ENCODE data around the gene ARF5. TPM values are rescaled to one million over a fixed set of nuclear protein-coding genes. Genes with fewer than 3 reads are reported as not detected.

The ARF5 gene
- total RNA-seq, 1 experiment from 2014 or later, result 252 TPM

DNA sequence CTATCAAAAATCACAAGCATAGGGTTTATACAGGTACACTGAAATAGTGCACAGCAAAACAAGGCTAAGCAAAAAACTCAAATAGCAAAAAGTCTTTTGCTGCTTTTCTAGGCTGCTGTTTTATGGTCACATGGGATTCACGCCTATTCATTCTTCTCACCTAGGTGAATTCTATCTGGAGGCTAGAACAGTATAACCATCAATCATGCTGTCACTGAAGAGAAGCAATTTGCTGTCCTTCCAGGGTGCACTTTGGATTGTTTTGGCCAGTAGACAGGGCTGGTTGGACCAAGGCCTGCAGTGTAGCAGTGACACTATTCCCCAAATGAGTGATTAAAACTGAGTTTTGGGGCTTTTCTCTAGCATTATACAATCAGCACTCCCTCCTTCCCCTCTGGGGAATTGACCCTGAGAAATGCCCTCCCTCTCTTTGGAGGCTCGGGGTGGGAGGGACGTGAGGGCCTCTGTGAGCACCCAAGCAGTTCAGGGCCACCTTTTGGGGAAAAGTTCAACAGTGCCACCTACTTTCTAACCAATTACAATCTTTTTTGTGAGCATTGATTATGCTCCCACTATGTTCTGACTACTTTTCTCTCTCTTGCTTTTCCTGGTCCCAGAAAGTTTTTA lies 47.6 kb downstream of the ARF5 start:
- DNase-seq (ENCODE audit: low read depth), result no peak

DNA sequence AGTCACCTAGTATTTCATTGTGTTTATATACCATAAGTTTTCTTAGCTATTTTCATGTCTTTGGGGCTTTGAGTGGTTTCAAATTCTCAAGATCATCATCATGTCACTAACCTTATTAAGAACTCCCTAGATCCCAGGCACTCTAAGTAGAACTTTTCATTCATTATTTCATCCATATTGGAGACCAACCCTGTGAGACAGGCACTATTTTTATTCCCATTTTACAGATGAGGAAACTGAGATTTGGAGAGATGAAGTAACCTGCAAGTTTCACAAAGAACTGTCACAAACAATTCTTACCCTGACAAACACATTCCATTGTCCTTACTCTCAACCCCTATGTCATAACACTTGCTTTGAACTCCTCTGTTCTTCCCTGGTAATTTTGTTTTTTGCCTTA lies 50.0 kb downstream of the ARF5 start:
- no peak for DNase-seq (ENCODE audit: low read depth)

Other genes with a start within 250 kb of the ARF5 start
- gene ZNF800, start 195.7 kb upstream of the ARF5 start, total RNA-seq (2014; rRNA removed; shearing (Covaris generic)), result 13.2 and 22.7 TPM in 2 replicates
- 9.7 and 11.4 TPM in 2 replicates for gene GCC1, start 2.8 kb upstream of the ARF5 start, total RNA-seq (2014; rRNA removed; shearing (Covaris generic))
- 2.4 and 5.6 TPM in 2 replicates for gene FSCN3, start 5.3 kb downstream of the ARF5 start, total RNA-seq (2014; rRNA removed; shearing (Covaris generic))
- gene PAX4, start 29.7 kb downstream of the ARF5 start, total RNA-seq (2014; rRNA removed; shearing (Covaris generic)), result not detected in 2 replicates
- 148 and 159 TPM in 2 replicates for gene SND1, start 63.8 kb downstream of the ARF5 start, total RNA-seq (2014; rRNA removed; shearing (Covaris generic))